GM11168 (cell line): ENCODE data around the gene TGFA.

Experiments
- in situ Hi-C: fragments of 300-500 bp; cut with MboI; formaldehyde crosslinking; loops from one replicate; pipeline ENCODE4 v1.12.0; 2022; ENCODE audit warnings: low sequenced_read_pairs; ENCODE audit not compliant: unreplicated experiment

The TGFA gene

DNA sequence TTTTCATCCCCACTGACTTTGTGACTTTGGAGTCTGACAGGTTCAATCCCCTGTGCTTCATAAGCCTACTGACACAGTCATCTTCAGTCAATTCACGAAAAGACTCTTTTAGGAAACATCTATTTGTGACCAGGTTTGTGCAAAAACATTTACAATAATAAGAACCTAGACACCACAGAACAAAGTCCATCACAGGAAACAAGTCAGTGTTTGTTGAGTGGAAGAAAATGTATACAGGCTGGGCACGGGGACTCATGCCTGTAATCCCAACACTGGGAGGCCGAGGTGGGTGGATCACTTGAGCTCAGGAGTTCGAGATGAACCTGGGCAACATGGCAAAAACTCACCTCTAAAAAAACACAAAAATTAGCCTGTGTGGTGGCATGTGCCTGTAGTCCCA is 49.7 kb downstream of the TGFA start:
- in situ Hi-C loops: no loop called here

DNA sequence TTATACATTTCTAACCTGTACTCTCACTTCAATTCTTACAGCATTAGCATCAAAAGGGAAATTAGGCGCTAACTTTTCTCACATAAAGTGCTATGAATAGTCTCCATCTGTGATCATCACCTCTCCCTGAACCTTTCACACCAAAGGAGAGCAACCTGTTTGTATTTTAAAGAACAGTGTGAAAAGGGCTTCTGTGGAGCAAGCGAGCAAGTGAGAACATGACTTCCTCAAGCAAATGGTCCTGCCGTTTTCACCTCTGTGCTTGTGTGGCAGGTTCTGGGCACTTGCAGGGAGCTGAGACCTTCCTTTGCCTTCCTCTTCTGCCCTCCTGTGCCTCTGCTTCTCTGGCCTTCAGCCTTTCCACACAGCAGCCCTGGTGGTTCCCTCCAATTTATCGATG is 51.9 kb downstream of the TGFA start:
- in situ Hi-C loops: no loop called here

DNA sequence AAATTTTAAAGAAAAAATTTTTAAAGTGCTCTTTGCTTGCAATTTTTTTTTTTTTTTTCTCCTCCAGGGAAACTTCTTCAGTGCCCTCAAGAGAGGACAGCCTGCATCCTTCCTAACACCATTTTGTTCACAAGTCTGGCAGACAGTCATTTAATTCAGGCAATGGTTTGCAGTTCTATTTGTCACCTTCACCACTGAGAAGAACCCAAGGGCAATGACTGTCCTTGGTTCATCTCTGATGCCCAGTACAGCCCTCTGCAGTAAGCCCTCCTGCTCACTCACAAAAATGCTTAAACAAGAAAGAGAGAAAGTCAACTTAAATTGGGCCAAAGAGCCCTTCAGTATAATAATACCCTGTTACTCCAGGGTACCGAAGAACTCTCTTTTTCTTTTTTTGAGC is 52.4 kb downstream of the TGFA start:
- in situ Hi-C loops: no loop called here

DNA sequence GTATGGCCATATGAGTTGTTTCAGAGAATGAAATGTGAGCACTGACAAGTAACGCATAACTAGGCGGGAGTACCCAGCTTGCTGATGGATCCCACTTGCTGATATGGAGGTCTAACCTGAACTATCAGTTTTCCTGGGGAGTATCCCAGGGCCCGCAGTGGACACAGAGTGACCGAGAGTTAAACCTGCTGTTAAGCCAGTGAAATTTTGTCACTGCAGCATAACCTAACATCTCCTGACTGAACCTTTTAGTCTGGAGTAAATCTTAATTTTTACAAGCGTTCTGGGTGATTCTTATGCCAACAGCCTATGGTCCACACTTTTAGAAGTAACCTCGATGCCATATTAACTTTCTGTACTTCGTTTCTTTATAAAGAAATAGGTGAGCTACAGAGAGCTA is 54.4 kb downstream of the TGFA start:
- in situ Hi-C loops: no loop called here

DNA sequence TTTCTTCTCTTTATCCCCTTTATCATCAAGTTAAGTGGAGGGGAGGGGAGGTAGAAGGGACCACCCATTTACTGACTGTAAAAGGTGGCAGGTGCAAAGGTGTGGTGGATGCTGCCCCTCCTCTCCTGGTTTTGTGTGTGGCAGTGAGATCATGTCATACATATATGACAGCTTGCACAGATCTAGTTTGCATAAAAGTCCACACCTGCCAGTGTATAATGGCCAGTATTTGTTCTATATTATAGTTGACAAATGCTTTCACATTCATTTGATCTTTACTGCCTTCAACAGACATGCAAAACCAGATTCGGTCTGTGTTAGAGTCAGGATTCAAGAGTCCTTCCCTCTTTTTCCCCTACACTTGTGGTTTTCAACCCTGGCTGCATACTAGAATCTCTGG is 55.1 kb downstream of the TGFA start:
- in situ Hi-C loops: no loop called here

DNA sequence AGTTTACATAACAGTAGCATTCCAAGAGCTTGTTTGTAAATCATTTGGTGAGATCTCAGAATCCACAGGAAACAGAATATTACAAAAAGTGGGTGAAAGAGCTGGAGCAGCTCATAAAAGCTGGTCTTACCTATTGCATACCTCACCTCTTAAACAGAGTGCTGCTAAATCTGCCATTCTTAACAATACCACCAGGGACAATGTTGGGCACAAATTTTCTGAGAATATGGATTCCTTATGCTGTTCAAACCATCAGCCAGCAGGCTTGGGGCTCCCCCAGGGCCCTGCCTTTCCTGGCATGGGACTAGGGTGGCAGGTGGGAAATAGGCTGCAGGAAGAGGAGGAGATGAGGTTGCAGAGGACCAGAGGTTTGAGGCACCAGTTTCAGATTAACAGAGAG is 55.6 kb downstream of the TGFA start:
- in situ Hi-C loops: no loop called here

DNA sequence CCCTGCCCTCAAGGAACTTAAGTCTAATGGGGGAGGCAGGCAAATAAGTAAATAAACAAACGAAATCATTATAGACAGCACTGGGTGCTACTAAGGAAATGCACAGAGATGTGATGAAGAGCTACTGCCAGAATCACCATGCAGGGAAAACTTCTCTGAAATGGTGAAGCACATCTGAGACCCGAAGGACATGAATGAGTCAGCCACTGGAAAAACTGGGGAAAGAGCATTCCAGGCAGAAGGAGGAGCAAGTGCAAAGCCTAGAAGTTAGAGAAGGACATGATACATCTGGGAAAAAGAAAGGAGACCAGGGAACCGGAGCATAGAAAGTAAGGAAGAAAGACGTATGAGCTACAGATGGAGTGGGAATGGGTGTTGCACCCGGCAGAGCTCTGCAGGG is 56.8 kb downstream of the TGFA start:
- in situ Hi-C loops: no loop called here

DNA sequence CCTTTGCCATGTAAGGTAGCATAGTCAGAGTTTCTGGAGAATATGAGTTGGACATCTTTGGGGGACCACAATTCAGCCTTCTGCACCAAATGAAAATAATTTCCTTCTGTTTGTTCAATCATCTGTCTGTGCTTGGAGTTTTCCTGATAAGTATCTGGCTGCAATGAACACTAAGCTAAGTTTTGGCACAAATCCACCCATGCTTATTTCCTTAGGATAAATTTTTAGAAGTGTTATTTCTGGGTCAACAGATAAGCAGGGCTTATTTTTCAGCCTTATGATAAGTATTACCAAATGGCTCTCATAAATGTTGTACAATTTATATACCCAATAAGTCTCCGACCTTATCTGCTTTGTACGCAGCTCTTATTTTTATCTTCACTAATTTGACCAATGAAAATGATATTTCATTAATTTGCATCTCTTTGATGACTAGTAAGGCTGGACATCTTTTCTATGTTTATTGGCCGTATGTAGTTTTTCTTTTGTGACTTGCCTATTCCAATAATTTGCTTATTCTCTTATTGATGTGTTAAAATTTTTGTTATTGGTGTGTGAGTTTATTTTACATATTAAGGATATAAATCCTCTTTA is 59.2 kb downstream of the TGFA start:
- in situ Hi-C loops: no loop called here

DNA sequence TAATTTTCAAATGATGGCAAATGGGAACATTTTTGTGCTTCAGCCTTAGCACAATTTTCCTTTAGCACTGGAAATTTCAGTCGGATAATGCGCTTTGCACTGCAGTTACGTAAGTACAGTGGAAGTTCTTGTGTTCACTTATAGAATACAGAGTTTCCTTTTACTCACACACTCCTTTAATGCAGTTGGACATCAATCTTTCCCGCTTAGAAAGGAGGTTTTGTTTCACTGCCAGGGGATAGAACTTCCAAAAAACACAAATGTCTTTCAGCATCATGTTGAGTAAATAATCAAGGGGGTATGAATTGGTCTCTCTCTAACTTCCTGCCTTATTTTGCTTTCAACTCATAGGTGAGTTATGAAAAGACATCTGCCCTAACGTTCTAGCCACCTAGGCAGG is 63.2 kb downstream of the TGFA start:
- in situ Hi-C loops: no loop called here

DNA sequence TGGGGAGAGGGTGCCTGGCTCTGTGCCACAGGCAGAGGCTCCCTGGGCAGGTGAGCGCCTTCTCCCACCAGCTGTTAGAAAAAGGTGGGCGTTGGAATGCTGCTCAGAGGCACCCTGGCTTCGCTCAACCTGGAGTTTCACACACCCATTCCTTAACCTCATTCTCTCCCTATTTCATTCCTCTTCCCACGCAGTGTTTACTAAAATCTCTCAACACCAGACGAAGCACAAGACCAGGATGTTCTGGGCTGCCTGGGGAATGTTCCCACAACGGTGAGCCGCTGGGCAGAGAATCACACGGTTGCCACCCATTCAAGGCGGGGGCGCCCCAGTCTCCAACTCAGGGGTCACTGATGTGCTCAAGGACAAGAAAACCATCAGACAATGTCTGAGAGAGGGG is 64.5 kb downstream of the TGFA start:
- in situ Hi-C loops: no loop called here

DNA sequence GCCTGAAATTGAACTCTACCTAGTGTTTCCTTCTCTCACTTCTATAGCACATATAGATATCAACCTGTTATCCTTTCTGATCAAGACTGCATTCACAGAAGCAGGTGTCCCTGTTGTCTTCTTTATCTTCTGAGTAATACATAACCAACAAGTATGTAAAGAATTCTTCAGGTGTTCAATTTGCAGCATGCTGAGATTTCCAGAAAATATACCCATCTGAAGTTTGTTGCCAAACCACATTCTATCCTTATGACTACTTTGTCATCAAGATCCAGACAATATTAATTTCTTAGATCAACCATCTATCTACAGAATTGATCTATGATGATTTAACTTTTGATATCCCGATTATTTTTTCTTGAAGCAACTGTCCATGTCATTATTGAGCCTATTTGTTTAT is 69.5 kb downstream of the TGFA start:
- in situ Hi-C loops: no loop called here

DNA sequence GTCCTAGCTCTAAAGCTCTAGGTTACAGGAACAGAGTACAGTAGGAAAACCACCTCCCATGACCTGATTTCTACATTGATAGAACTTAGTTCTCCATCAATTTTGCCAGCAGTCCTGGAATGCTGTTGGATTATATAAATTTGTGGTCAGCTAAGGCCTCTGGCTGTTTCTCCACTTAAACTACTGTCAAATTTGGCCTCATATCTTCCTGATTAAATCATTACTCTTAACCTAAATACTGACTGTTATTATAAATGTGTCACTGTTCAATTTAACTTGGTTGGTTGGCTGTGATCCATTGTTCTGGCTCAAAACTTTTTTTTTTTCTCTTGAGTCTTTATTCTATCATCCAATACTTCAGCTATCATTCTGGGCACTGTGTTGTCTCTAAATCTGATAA is 71.2 kb downstream of the TGFA start:
- in situ Hi-C loops: no loop called here

DNA sequence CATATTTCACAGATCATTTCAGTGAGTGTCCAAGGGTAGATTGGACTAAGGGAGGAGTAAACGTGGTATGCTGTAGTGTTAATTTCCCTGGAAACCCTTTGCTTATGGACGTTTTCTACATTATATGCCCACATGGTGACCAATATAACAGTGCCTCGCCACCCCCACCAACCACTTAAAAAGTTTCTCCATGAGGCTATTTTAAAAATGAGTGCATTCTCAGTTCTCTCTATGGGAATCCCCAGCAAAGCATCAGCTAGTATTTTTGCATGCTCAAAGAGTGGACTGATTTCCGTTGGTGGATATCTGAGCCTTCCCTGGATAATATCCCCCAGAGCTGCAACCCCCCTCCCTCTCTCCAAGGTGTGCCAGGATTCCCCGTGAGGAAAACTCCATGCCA is 73.2 kb downstream of the TGFA start:
- in situ Hi-C loops: no loop called here

DNA sequence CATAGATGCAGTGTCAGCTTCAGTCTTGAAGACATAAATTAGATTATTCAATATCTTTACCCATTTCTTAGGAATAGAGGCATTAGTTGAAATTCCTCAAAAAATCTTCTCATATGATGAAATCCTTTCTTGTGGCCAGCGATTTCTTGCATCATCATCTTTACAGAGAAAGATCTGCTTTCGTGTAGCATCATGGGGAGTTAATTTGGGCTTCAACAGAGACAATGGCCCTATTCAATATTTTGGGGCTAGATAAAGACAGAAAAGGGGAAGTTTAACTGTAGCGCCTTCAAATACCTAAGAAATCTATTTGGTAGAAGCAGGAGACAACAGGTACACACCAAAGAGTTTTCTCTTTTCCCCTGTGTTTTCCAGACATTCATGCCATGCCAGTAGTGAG is 73.8 kb downstream of the TGFA start:
- in situ Hi-C loops: no loop called here

DNA sequence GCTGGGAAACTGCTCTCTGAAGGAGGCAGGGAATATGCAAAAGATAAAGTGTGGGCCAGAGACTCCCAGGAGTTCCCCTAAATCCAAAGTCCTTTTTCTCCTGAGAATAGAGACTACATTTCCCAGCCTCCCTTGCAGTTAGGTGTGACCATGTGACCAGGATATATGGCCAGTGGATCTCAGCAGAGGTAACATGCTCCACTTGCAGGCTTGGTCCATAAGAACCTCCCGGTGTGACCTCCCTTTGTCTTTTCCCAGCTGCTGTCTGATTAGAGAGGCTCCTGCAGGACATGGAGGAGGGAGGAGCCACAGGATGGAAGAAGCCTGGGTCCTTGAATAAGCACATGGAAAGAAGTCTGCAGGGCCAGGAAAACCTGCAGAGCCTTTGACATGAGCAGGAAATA is 76.2 kb downstream of the TGFA start:
- in situ Hi-C loops: no loop called here

DNA sequence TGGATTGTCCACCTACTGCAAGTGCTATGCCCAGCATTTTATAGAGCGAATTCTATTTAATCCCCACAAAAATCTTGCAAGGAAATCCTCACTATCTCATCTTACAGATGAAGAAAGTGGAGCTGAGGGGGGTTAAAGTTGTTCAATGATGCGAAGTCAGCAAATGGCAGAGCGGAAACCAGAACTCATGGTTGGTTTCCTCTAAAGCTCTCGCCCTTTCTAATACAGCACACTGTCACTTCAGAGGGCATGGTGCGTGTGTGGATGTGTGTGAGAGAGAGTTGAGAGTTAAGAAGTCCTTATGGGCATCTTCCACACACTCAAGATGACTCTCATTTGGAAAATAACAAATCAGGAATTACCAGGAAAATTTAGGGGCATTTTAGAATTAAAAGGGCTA is 78.4 kb downstream of the TGFA start:
- in situ Hi-C loops: no loop called here

DNA sequence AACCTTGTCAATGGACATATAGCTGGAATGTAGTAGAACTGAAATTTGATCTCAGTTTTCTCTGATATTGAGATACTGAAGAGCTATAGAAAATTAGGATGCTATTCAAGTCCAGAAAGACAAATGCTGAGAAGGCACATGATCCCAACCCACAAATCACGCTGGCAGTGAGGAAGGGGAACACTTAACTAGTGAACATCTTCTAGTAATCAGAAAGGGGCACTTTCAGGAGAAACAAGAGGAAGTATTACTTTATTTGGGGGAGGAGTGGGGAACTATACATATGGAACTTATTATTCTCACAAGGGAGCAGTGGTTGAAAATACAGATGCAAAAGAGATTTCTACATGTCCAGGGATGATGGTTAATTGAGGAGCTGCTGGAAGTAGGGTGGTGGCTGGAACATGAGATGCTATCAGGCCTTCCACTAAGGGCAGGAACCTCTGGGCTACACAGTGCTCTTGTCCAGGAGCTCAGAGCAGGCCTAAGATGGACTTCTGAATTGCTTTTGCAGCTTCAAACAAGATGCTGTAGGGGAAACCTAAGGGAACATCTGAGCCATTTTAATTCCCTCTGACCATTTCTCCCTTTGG is 79.3 kb downstream of the TGFA start:
- in situ Hi-C loops: no loop called here

DNA sequence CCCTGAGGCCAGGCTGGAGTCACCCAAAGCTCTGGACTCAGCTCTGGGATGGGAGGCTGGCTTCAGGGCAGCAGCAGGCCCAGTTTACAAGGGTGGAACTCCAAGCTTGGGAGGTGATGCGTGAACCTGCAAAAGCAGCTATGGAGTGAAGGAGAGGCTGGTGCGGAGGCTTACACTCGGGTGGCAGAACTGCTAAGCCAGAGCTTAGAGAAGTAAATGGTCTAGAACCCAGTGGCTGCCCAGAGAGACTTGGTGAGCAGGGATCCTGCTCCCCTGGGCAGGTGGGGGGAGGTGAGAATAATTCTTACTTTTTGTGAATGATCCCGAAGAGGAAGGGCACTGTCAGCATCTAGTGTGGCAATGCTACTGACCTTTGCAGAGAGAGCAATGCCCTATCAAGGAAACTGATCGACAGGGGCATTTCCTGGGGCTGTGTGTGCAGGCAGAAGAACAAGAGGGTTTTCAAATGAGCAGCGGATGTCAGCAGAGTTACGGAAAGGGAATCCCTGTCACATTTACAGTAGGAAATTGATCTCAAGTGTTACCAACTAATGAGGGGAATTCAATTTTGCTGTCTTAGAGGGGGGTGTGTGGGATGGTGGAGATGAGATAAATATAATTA is 80.4 kb downstream of the TGFA start:
- in situ Hi-C loops: no loop called here

DNA sequence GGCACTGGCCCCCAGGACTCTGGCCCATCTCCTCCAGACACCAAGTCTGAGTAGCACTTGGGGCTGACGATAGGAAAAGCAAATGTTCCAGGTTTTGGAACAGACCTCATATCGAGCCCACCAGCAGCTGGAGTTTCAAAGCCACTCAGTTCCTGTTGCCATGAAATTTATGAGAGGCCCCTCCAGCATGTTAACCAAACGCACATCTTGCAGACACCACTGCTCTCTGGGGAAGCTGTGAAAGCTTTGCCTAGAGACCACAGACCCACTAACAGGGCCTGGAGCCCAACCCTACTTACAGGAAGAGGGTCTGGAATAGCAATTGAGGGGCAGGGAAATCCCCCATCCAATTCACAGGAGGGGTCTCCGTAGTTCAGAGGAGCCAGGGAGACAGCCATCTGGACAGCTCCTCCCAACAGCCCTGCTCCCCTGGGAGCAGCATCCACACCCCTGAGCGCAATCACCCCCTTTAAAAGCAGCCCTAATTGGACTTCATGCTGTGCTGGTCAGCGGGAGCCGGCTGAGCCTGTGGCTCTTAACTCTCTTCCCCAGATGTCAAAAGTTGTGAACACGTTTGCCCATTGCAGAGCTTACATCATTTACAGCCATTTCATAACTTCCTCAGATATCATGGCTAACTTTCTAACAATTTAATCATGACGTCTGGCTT is 81.3 kb downstream of the TGFA start:
- in situ Hi-C loops: no loop called here

DNA sequence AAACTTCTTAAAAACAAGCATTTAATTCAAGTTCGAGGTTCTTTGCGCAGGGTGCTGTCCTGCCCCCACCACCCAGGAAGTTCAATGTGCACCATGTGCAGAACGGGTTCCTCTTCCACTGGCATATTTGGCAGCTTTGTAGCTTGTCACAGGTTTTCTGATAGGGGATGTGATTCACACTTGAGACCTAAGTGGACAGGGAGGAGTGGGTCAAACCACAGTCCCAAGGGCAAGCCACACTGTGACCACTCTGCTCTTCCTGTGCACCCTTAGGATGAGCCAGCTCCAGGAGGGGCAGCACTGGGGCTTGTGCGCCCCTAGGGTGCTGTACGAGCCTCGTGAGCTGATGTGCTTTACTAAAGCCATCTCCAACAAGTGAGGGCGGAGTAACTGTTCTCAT is 82.5 kb downstream of the TGFA start:
- in situ Hi-C loops: no loop called here

DNA sequence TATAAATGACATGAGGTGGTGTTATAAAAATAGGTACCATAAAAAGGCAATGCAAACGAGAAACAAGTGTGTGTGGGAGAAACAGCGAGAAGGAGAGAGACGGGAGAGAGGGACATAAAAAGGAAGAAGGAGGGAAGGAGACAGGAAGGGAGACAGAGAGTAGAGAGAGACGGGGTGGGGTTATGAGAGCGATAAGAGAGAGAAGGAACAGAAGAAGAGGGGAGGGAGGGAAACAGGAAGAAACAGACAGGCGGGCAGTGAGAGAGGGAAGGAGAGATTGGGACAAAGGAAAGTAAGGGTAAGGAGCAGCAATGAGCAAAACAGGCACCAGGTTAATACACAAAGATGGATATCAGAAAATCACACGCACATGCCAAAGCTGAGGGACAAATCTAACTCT is 83.7 kb downstream of the TGFA start:
- in situ Hi-C loops: no loop called here

DNA sequence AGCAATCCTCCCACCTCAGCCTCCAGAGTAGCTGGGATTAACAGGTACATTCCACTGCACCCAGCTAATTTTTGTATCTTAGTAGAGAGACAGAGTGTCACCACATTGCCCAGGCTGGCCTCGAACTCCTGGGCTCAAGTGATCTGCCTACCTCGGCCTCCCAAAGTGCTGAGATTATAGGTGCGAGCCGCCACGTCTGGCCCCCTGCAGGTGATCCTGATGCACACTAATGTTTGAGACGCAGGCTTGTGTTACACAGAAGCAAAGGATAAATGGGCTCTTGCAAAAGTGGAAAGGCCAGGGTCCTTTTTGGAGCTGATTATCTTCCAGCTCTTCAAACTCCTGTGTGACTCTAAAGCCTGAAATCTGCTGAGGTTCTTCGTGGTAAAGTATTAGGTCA is 84.2 kb downstream of the TGFA start:
- in situ Hi-C loops: no loop called here
